Neutrophil (primary cell): ENCODE data around the gene HIPK1.
A peak's percentile ranks its signal among the peaks of the same experiment; 100 is the strongest.

ENCODE experiments used
- H3K27ac ChIP-seq: fragments of 200-600 bp; sonication (generic); 2 replicates; pipeline ENCODE4 v1.5.1; 2016; ENCODE audit warnings: mild to moderate bottlenecking, moderate library complexity
- H3K27me3 ChIP-seq: fragments of 200-600 bp; sonication (generic); 2 replicates; pipeline ENCODE4 v1.6.0; 2016; ENCODE audit warnings: mild to moderate bottlenecking
- H3K36me3 ChIP-seq: fragments of 200-600 bp; sonication (generic); 2 replicates; pipeline ENCODE4 v1.5.1; 2017
- H3K4me1 ChIP-seq, 2 experiments: fragments of 200-600 bp in 1 of 2; sonication (generic) in 1 of 2; 1 replicate in 1 of 2; 2 replicates in 1 of 2; pipeline versions ENCODE4 v1.5.1 to v1.6.1; 2013 to 2016; ENCODE audit warnings: low read depth in 1 of 2, low read length in 1 of 2, mild to moderate bottlenecking in 1 of 2, moderate library complexity in 1 of 2; ENCODE audit not compliant: control insufficient read depth in 1 of 2, insufficient read depth in 1 of 2
- H3K4me3 ChIP-seq, 2 experiments: fragments of 200-600 bp in 1 of 2; sonication (generic) in 1 of 2; 1 replicate in 1 of 2; 2 replicates in 1 of 2; pipeline ENCODE4 v1.5.1; 2013 to 2016; ENCODE audit warnings: low read depth in 1 of 2, low read length in 1 of 2, mild to moderate bottlenecking in 1 of 2, moderate library complexity in 1 of 2
- H3K9me3 ChIP-seq: fragments of 200-600 bp; sonication (generic); 2 replicates; pipeline ENCODE4 v1.5.1; 2016
- CTCF ChIP-seq: fragments of 200-600 bp; sonication (generic); IDR thresholded peaks from 2 replicates; pipeline ENCODE4 v1.5.1; 2016; ENCODE audit warnings: antibody characterized with exemption

HIPK1 gene

GRCh38 chr1:113928187-113928930, 765 bp upstream of the HIPK1 start:
- Histone ChIP-seq H3K4me3 (peak overlapping the region; percentile 87 to 97), H3K9me3 (no peaks in the 10 kb centered on the region), H3K4me1 (peaks cover 43% of the 10 kb centered on the region in 2 experiments), H3K36me3 (no peaks in the 10 kb centered on the region), H3K27me3 (no peaks in the 10 kb centered on the region), H3K27ac (peak overlapping the region; percentile 95)
- no peak for TF ChIP-seq CTCF

DNA sequence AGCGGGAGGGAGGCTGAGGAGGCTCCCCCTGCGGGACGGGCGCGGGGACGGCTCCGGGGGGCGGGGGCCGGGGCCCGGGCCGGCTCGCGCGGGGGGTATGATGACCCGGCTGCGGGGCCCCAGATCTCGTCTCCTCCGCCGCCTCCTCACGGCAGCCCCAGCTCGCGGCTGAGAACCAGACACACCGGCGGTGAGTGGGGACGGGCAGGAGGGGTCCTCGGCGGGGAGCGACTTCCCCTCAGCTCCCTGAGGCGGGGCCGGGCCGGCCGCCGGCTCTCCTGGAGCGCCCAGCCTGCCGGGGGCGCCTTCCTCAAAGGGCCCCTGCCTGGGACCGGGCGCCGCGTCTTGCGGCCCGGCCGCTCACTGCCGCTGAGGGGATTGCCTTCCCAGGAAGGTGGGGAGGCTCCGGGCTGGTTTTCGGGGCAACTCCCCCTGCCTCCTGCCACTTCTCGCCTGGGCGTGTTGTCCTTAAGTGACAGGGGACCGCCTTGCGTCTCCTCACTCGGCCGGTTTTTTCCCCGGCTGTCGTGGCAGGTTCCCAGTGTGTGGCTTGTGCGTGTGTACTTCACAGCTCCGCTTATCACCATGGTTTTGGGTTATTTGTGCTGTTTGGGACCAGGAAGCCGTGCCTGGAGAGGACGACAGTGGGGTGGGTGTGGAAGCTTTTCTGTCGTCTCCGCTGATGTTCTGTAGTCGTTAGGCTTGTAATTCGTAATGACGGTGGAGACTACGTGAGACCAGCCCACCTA, 800 bp downstream of the HIPK1 start:
- peak overlapping the region; percentile 95 for H3K27ac ChIP-seq
- TF ChIP-seq CTCF: peak; percentile 17
- no peaks in the 10 kb centered on the region for H3K9me3 ChIP-seq
- peaks cover 59% of the 10 kb centered on the region in 2 experiments for H3K4me1 ChIP-seq
- peak overlapping the region; percentile 87 to 97 for H3K4me3 ChIP-seq
- H3K27me3 ChIP-seq: no peaks in the 10 kb centered on the region
- no peaks in the 10 kb centered on the region for H3K36me3 ChIP-seq

- no peak for TF ChIP-seq CTCF
- H3K9me3 ChIP-seq: no peaks in the 10 kb centered on the region
- H3K27ac ChIP-seq: peak overlapping the region; percentile 95
- H3K4me3 ChIP-seq: peak overlapping the region; percentile 87 to 97
- no peaks in the 10 kb centered on the region for H3K36me3 ChIP-seq
- H3K27me3 ChIP-seq: no peaks in the 10 kb centered on the region
- H3K4me1 ChIP-seq: peaks cover 66% of the 10 kb centered on the region in 2 experiments
Observed at GRCh38 chr1:113930499-113931161, 1.5 kb downstream of the HIPK1 start.

- peak overlapping the region; percentile 95 for H3K27ac ChIP-seq
Observed at GRCh38 chr1:113931451-113931851, 2.3 kb downstream of the HIPK1 start.

More at GRCh38 chr1:113931451-113931851, 2.3 kb downstream of the HIPK1 start:
- Histone ChIP-seq H3K4me1 (peaks cover 73 to 74% of the 10 kb centered on the region in 2 experiments), H3K36me3 (no peaks in the 10 kb centered on the region), H3K4me3 (peak overlapping the region; percentile 87 to 97), H3K9me3 (no peaks in the 10 kb centered on the region), H3K27me3 (no peaks in the 10 kb centered on the region)
- no peak for TF ChIP-seq CTCF
